ENCODE measurements around the gene ST7. TPM values are rescaled to one million over a fixed set of nuclear protein-coding genes. Genes with fewer than 3 reads are reported as not detected.

ST7 gene
- total RNA-seq, 2 experiments from 2014 or later: 9.6 to 10.7 TPM

GRCh38 chr7:117082647-117083046 is 129.3 kb downstream of the ST7 start:
- H3K4me3 ChIP-seq (ENCODE audit: low read depth, low read length, poor library complexity, severe bottlenecking): no peak overlapping the region
- no peaks in the 10 kb centered on the region for H3K9me3 ChIP-seq (ENCODE audit: low read length)
- H3K79me2 ChIP-seq (ENCODE audit: insufficient read depth, low read depth, low read length): no peaks in the 10 kb centered on the region
- H4K20me1 ChIP-seq (ENCODE audit: insufficient read depth, low read length): no peaks in the 10 kb centered on the region; the same call in 1 of the 2 replicates
- no peak overlapping the region for H3K4me2 ChIP-seq (ENCODE audit: low read length)
- DNase-seq (ENCODE audit: low spot score): no peak
- ChIA-PET POLR2A (interaction anchor here (0.6 kb wide), 1 partner anchor 1610 kb away, joined by 3 read pairs; no protein-coding TSS in a partner anchor), CTCF (ENCODE audit: unreplicated experiment) (no interaction called here)
- intact Hi-C loops (cut with micrococcal nuclease; ENCODE audit: unreplicated experiment): no loop called here
- no peak overlapping the region for H2AFZ ChIP-seq (ENCODE audit: low read length)
- BruUV-seq (replicated peaks): no TSS peak
- H3K27ac ChIP-seq (ENCODE audit: low read depth, low read length, poor library complexity, severe bottlenecking): no peak overlapping the region
- TF ChIP-seq CTCF (conservative IDR thresholded peaks at IDR 0.05; ENCODE audit: low read length): no peak
- no peak for TF ChIP-seq EZH2phosphoT487 (IDR thresholded peaks at IDR 0.05; ENCODE audit: borderline replicate concordance, low read depth, low read length)
- no peaks in the 10 kb centered on the region for H3K9me2 ChIP-seq (ENCODE audit: insufficient read depth, low read length)
- no peaks in the 10 kb centered on the region for H3K36me3 ChIP-seq (ENCODE audit: insufficient read depth, low read length)
- H3K4me1 ChIP-seq (ENCODE audit: insufficient read depth, low read length, poor library complexity, severe bottlenecking): no peaks in the 10 kb centered on the region

- ChIA-PET POLR2A (no interaction called here), CTCF (ENCODE audit: unreplicated experiment) (no interaction called here)
- no peaks in the 10 kb centered on the region for H3K79me2 ChIP-seq (ENCODE audit: insufficient read depth, low read depth, low read length)
- H2AFZ ChIP-seq (ENCODE audit: low read length): no peak overlapping the region
- H3K4me1 ChIP-seq (ENCODE audit: insufficient read depth, low read length, poor library complexity, severe bottlenecking): no peaks in the 10 kb centered on the region
- no peaks in the 10 kb centered on the region for H3K9me2 ChIP-seq (ENCODE audit: insufficient read depth, low read length)
- BruUV-seq (replicated peaks): no TSS peak
- H3K9me3 ChIP-seq (ENCODE audit: low read length): no peaks in the 10 kb centered on the region
- no peak overlapping the region for H3K27ac ChIP-seq (ENCODE audit: low read depth, low read length, poor library complexity, severe bottlenecking)
- H3K4me3 ChIP-seq (ENCODE audit: low read depth, low read length, poor library complexity, severe bottlenecking): no peak overlapping the region
- no peaks in the 10 kb centered on the region for H3K36me3 ChIP-seq (ENCODE audit: insufficient read depth, low read length)
- intact Hi-C loops (cut with micrococcal nuclease; ENCODE audit: unreplicated experiment): no loop called here
- DNase-seq (ENCODE audit: low spot score): no peak
- no peak overlapping the region for H3K4me2 ChIP-seq (ENCODE audit: low read length)
- TF ChIP-seq EZH2phosphoT487 (IDR thresholded peaks at IDR 0.05; ENCODE audit: borderline replicate concordance, low read depth, low read length) (no peak), CTCF (conservative IDR thresholded peaks at IDR 0.05; ENCODE audit: low read length) (no peak)
- H4K20me1 ChIP-seq (ENCODE audit: insufficient read depth, low read length): no peaks in the 10 kb centered on the region; the same call in 1 of the 2 replicates
These were observed 130.3 kb downstream of the ST7 start for GRCh38 chr7:117083648-117084047.

- Histone ChIP-seq H3K36me3 (ENCODE audit: insufficient read depth, low read length) (no peaks in the 10 kb centered on the region), H3K79me2 (ENCODE audit: insufficient read depth, low read depth, low read length) (no peaks in the 10 kb centered on the region), H3K4me2 (ENCODE audit: low read length) (no peak overlapping the region), H3K9me2 (ENCODE audit: insufficient read depth, low read length) (no peaks in the 10 kb centered on the region), H3K4me1 (ENCODE audit: insufficient read depth, low read length, poor library complexity, severe bottlenecking) (no peaks in the 10 kb centered on the region), H4K20me1 (ENCODE audit: insufficient read depth, low read length) (no peaks in the 10 kb centered on the region; the same call in 1 of the 2 replicates), H3K27ac (ENCODE audit: low read depth, low read length, poor library complexity, severe bottlenecking) (no peak overlapping the region), H3K4me3 (ENCODE audit: low read depth, low read length, poor library complexity, severe bottlenecking) (no peak overlapping the region), H3K9me3 (ENCODE audit: low read length) (no peaks in the 10 kb centered on the region), H2AFZ (ENCODE audit: low read length) (no peak overlapping the region)
- intact Hi-C loops (cut with micrococcal nuclease; ENCODE audit: unreplicated experiment): no loop called here
- TF ChIP-seq CTCF (conservative IDR thresholded peaks at IDR 0.05; ENCODE audit: low read length) (no peak), EZH2phosphoT487 (IDR thresholded peaks at IDR 0.05; ENCODE audit: borderline replicate concordance, low read depth, low read length) (no peak)
- CTCF ChIA-PET (ENCODE audit: unreplicated experiment): no interaction called here
- POLR2A ChIA-PET: no interaction called here
- no TSS peak for BruUV-seq (replicated peaks)
- DNase-seq (ENCODE audit: low spot score): no peak
These were observed 131.0 kb downstream of the ST7 start for GRCh38 chr7:117084286-117084685.

All from OCI-LY7 (cell line).